GM23338 (cell line): ENCODE results near the gene ATP13A1.

Source experiments
- CREB1 ChIP-seq: fragments of 250-450 bp; sonication (Bioruptor Pico); IDR thresholded peaks from 2 replicates; pipeline ENCODE4 v1.5.0; 2020; ENCODE audit warnings: low read depth, mild to moderate bottlenecking, moderate library complexity
- EZH2 ChIP-seq: fragments of 200-600 bp; sonication (generic); IDR thresholded peaks from one replicate; pipeline ENCODE4 v1.8.0; 2017; ENCODE audit warnings: antibody characterized with exemption, mild to moderate bottlenecking, low read depth; ENCODE audit not compliant: unreplicated experiment
- EZH2phosphoT487 ChIP-seq: fragments of 200-600 bp; sonication (generic); IDR thresholded peaks from one replicate; pipeline ENCODE4 v1.8.1; 2018; ENCODE audit warnings: antibody characterized with exemption; ENCODE audit not compliant: unreplicated experiment
- JUNB ChIP-seq: IDR thresholded peaks from one replicate; pipeline ENCODE4 v1.6.1; 2016; ENCODE audit warnings: antibody characterized with exemption; ENCODE audit not compliant: unreplicated experiment
- POLR2AphosphoS5 ChIP-seq: IDR thresholded peaks from 2 replicates; pipeline ENCODE4 v1.6.1; 2016; ENCODE audit warnings: antibody characterized with exemption, low read depth
- STAT1 ChIP-seq: IDR thresholded peaks from one replicate; pipeline ENCODE4 v1.6.1; 2016; ENCODE audit warnings: antibody characterized with exemption; ENCODE audit not compliant: unreplicated experiment
- ZNF114 ChIP-seq: fragments of 250-450 bp; sonication (Bioruptor Pico); IDR thresholded peaks from 2 replicates; pipeline ENCODE4 v1.5.0; 2020; ENCODE audit warnings: mild to moderate bottlenecking, moderate library complexity
- TF ChIP-seq, protein P1 (sequence below), 2 experiments: fragments of 200-600 bp in 1 of 2; sonication (generic) in 1 of 2; conservative IDR thresholded peaks; 2 replicates each; pipeline versions ENCODE4 v1.5.1 to v1.6.1; 2016 to 2017; ENCODE audit warnings: antibody characterized with exemption in 2 of 2, low read depth in 2 of 2, mild to moderate bottlenecking in 2 of 2, moderate library complexity in 1 of 2
- TF ChIP-seq, protein P2 (sequence below): IDR thresholded peaks from one replicate; pipeline ENCODE4 v1.6.1; 2018; ENCODE audit warnings: antibody characterized with exemption; ENCODE audit not compliant: unreplicated experiment
- TF ChIP-seq, protein P3 (sequence below): IDR thresholded peaks from 2 replicates; pipeline ENCODE4 v1.6.1; 2016; ENCODE audit warnings: antibody characterized with exemption

DNA sequence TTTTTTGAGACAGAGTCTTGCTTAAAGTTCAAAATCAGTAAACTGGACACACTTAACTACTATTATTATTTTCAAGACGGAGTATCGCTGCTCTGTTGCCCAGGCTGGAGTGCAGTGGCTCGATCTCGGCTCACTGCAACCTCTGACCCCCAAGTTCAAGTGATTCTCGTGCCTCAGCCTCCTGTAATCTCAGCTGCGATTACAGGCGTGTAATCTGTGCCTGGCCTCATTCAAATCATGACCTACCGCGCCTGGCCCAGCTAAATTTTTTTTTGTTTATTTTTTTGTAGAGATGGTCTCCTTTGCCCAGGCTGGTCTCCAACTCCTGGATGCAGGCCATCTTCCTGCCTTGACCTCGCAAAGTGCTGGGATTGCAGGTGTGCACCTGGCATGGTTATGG is 28.2 kb upstream of the ATP13A1 start:
- TF ChIP-seq, protein P1, sequence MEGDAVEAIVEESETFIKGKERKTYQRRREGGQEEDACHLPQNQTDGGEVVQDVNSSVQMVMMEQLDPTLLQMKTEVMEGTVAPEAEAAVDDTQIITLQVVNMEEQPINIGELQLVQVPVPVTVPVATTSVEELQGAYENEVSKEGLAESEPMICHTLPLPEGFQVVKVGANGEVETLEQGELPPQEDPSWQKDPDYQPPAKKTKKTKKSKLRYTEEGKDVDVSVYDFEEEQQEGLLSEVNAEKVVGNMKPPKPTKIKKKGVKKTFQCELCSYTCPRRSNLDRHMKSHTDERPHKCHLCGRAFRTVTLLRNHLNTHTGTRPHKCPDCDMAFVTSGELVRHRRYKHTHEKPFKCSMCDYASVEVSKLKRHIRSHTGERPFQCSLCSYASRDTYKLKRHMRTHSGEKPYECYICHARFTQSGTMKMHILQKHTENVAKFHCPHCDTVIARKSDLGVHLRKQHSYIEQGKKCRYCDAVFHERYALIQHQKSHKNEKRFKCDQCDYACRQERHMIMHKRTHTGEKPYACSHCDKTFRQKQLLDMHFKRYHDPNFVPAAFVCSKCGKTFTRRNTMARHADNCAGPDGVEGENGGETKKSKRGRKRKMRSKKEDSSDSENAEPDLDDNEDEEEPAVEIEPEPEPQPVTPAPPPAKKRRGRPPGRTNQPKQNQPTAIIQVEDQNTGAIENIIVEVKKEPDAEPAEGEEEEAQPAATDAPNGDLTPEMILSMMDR (conservative IDR thresholded peaks at IDR 0.05; ENCODE audit: low read depth in 2 of 2), result no peak
- no peak for TF ChIP-seq POLR2AphosphoS5
- no peak for TF ChIP-seq EZH2
- TF ChIP-seq JUNB, result no peak
- no peak for TF ChIP-seq STAT1
- TF ChIP-seq CREB1 (CRISPR knock-in tag), result no peak
- TF ChIP-seq, protein P2, sequence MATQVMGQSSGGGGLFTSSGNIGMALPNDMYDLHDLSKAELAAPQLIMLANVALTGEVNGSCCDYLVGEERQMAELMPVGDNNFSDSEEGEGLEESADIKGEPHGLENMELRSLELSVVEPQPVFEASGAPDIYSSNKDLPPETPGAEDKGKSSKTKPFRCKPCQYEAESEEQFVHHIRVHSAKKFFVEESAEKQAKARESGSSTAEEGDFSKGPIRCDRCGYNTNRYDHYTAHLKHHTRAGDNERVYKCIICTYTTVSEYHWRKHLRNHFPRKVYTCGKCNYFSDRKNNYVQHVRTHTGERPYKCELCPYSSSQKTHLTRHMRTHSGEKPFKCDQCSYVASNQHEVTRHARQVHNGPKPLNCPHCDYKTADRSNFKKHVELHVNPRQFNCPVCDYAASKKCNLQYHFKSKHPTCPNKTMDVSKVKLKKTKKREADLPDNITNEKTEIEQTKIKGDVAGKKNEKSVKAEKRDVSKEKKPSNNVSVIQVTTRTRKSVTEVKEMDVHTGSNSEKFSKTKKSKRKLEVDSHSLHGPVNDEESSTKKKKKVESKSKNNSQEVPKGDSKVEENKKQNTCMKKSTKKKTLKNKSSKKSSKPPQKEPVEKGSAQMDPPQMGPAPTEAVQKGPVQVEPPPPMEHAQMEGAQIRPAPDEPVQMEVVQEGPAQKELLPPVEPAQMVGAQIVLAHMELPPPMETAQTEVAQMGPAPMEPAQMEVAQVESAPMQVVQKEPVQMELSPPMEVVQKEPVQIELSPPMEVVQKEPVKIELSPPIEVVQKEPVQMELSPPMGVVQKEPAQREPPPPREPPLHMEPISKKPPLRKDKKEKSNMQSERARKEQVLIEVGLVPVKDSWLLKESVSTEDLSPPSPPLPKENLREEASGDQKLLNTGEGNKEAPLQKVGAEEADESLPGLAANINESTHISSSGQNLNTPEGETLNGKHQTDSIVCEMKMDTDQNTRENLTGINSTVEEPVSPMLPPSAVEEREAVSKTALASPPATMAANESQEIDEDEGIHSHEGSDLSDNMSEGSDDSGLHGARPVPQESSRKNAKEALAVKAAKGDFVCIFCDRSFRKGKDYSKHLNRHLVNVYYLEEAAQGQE, result no peak
- TF ChIP-seq EZH2phosphoT487, result no peak
- no peak for TF ChIP-seq ZNF114 (CRISPR knock-in tag)
- TF ChIP-seq, protein P3, sequence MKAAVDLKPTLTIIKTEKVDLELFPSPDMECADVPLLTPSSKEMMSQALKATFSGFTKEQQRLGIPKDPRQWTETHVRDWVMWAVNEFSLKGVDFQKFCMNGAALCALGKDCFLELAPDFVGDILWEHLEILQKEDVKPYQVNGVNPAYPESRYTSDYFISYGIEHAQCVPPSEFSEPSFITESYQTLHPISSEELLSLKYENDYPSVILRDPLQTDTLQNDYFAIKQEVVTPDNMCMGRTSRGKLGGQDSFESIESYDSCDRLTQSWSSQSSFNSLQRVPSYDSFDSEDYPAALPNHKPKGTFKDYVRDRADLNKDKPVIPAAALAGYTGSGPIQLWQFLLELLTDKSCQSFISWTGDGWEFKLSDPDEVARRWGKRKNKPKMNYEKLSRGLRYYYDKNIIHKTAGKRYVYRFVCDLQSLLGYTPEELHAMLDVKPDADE, result no peak
